Common myeloid progenitor, CD34-positive (primary cell): ENCODE results near the gene CDHR3.

Source experiments
- CTCF ChIA-PET: fragments of 350-600 bp; sonication (Branson Sonifier 250); formaldehyde crosslinking; loops from one replicate; lab custom pipeline; 2021; ENCODE audit warnings: antibody characterized with exemption; lab: Charles Lee
- POLR2A ChIA-PET: fragments of 350-600 bp; sonication (Branson Sonifier 250); formaldehyde crosslinking; loops from one replicate; lab custom pipeline; 2021; ENCODE audit warnings: antibody characterized with exemption; lab: Charles Lee
- DNase-seq, 3 donors: peaks; one replicate each; pipeline versions ENCODE4 v3.0.0 to v3.0.0-alpha.2; 2013
- H3K27ac ChIP-seq, 2 experiments: 1 replicate in 1 of 2; 2 replicates in 1 of 2; pipeline ENCODE4 v1.7.0; 2013; ENCODE audit warnings: inconsistent platforms in 2 of 2, low read length in 2 of 2, mild to moderate bottlenecking in 2 of 2, low read depth in 1 of 2, moderate library complexity in 1 of 2; ENCODE audit not compliant: severe bottlenecking in 2 of 2, insufficient read depth in 1 of 2, poor library complexity in 1 of 2
- H3K27me3 ChIP-seq, 5 experiments: replicated peaks in 2 of 5; 1 replicate in 3 of 5; 2 replicates in 2 of 5; pipeline versions ENCODE4 v1.6.1 to v1.7.0; 2013; ENCODE audit warnings: low read length in 4 of 5, mild to moderate bottlenecking in 2 of 5, moderate library complexity in 2 of 5, inconsistent platforms in 1 of 5; ENCODE audit not compliant: insufficient read depth in 5 of 5, control insufficient read depth in 4 of 5
- H3K36me3 ChIP-seq, 4 experiments: 1 replicate in 2 of 4; 2 replicates in 2 of 4; pipeline versions ENCODE4 v1.6.1 to v1.7.0; 2013; ENCODE audit warnings: low read length in 3 of 4, control low read depth in 1 of 4, mild to moderate bottlenecking in 1 of 4; ENCODE audit not compliant: control insufficient read depth in 4 of 4, insufficient read depth in 4 of 4
- H3K4me1 ChIP-seq, 4 experiments: 1 replicate in 3 of 4; 2 replicates in 1 of 4; pipeline versions ENCODE4 v1.6.1 to v1.7.1; 2013; ENCODE audit warnings: low read length in 3 of 4, mild to moderate bottlenecking in 3 of 4, control low read depth in 1 of 4, inconsistent platforms in 1 of 4, moderate library complexity in 1 of 4; ENCODE audit not compliant: control insufficient read depth in 4 of 4, insufficient read depth in 4 of 4; ENCODE audit errors: control extremely low read depth in 1 of 4
- H3K4me3 ChIP-seq, 7 experiments: 1 replicate in 4 of 7; 2 replicates in 3 of 7; pipeline versions ENCODE4 v1.5.1 to v1.7.0; 2013; ENCODE audit warnings: mild to moderate bottlenecking in 7 of 7, low read length in 6 of 7, moderate library complexity in 6 of 7, inconsistent platforms in 2 of 7, low read depth in 2 of 7, control low read depth in 1 of 7; ENCODE audit not compliant: insufficient read depth in 4 of 7, control insufficient read depth in 1 of 7; ENCODE audit errors: extremely low read depth in 1 of 7
- H3K9me3 ChIP-seq, 5 experiments: 1 replicate in 4 of 5; 2 replicates in 1 of 5; pipeline versions ENCODE4 v1.6.1 to v1.7.1; 2013; ENCODE audit warnings: low read length in 4 of 5, mild to moderate bottlenecking in 2 of 5, inconsistent platforms in 1 of 5, low read depth in 1 of 5, moderate library complexity in 1 of 5; ENCODE audit not compliant: control insufficient read depth in 4 of 5, insufficient read depth in 2 of 5; ENCODE audit errors: control extremely low read depth in 1 of 5
- WGBS: methylation state at CpG from one replicate; pipeline ENCODE4 v1.1.5; 2013; ENCODE audit not compliant: insufficient coverage; 5-methylcytosine and 5-hydroxymethylcytosine counted together

CDHR3 gene

GRCh38 chr7:106060394-106060920 is 97.4 kb downstream of the CDHR3 start:
- Histone ChIP-seq H3K36me3 (no peaks in the 10 kb centered on the region), H3K27ac (no peak overlapping the region), H3K4me3 (no peak overlapping the region), H3K4me1 (peaks cover 9 to 74% (median 57%) of the 10 kb centered on the region in 4 experiments), H3K9me3 (peaks cover 0 to 3% (median 0%) of the 10 kb centered on the region in 5 experiments), H3K27me3 (no peaks in the 10 kb centered on the region)
- no peak for DNase-seq
- ChIA-PET CTCF (interaction anchor here (0.6 to 8.7 kb wide), 10 partner anchors 9 to 109 kb away, joined by 3 to 176 read pairs (median 3); no protein-coding TSS in a partner anchor), POLR2A (no interaction called here)
- 86% methylated on average over 7 of the region's 7 CpGs for WGBS

- Histone ChIP-seq H3K9me3 (peaks cover 0 to 3% (median 0%) of the 10 kb centered on the region in 5 experiments), H3K4me3 (no peak overlapping the region), H3K4me1 (peaks cover 9 to 81% (median 62%) of the 10 kb centered on the region in 4 experiments), H3K36me3 (no peaks in the 10 kb centered on the region), H3K27me3 (no peaks in the 10 kb centered on the region), H3K27ac (no peak overlapping the region)
- POLR2A ChIA-PET: no interaction called here
- WGBS: 96% methylated on average over 7 of the region's 9 CpGs
- DNase-seq: no peak
- CTCF ChIA-PET: interaction anchor here (0.7 to 8.7 kb wide), 7 partner anchors 11 to 92 kb away, joined by 3 to 176 read pairs (median 3); no protein-coding TSS in a partner anchor
Measured at GRCh38 chr7:106061301-106061979, 98.4 kb downstream of the CDHR3 start.

- H3K27ac ChIP-seq: no peak overlapping the region
- DNase-seq: no peak
- H3K4me1 ChIP-seq: peaks cover 9 to 79% (median 62%) of the 10 kb centered on the region in 4 experiments
- WGBS: 97% methylated on average over 7 of the region's 7 CpGs
- H3K4me3 ChIP-seq: no peak overlapping the region
- no peaks in the 10 kb centered on the region for H3K27me3 ChIP-seq
- ChIA-PET POLR2A (no interaction called here), CTCF (interaction anchor here (1.1 to 8.7 kb wide), 3 partner anchors 57 to 92 kb away, joined by 3 to 176 read pairs (median 5); no protein-coding TSS in a partner anchor)
- H3K9me3 ChIP-seq: peaks cover 0 to 3% (median 0%) of the 10 kb centered on the region in 5 experiments
- no peaks in the 10 kb centered on the region for H3K36me3 ChIP-seq
Measured at GRCh38 chr7:106062006-106062405, 98.9 kb downstream of the CDHR3 start.

GRCh38 chr7:106062521-106062931 is 99.5 kb downstream of the CDHR3 start:
- DNase-seq: no peak
- Histone ChIP-seq H3K4me3 (no peak overlapping the region), H3K27ac (no peak overlapping the region), H3K4me1 (peaks cover 9 to 74% (median 56%) of the 10 kb centered on the region in 4 experiments), H3K27me3 (no peaks in the 10 kb centered on the region), H3K36me3 (no peaks in the 10 kb centered on the region), H3K9me3 (peaks cover 0 to 3% (median 0%) of the 10 kb centered on the region in 5 experiments)
- ChIA-PET POLR2A (no interaction called here), CTCF (interaction anchor here (8.7 kb wide), 1 partner anchor 91 kb away, joined by 176 read pairs; no protein-coding TSS in a partner anchor)
- 95% methylated on average over 2 of the region's 2 CpGs for WGBS

- DNase-seq: no peak
- Histone ChIP-seq H3K27ac (no peak overlapping the region), H3K4me3 (no peak overlapping the region), H3K27me3 (no peaks in the 10 kb centered on the region), H3K9me3 (peaks cover 0 to 3% (median 0%) of the 10 kb centered on the region in 5 experiments), H3K36me3 (no peaks in the 10 kb centered on the region), H3K4me1 (peaks cover 9 to 72% (median 53%) of the 10 kb centered on the region in 4 experiments)
- ChIA-PET POLR2A (interaction anchor here (0.6 kb wide), 1 partner anchor 201 kb away, joined by 3 read pairs; no protein-coding TSS in a partner anchor), CTCF (interaction anchor here (1.3 kb wide), 1 partner anchor 30 kb away, joined by 3 read pairs; no protein-coding TSS in a partner anchor)
- WGBS: 21% methylated on average over 4 of the region's 6 CpGs
Measured at GRCh38 chr7:106063024-106063423, 100.0 kb downstream of the CDHR3 start.

- no peaks in the 10 kb centered on the region for H3K27me3 ChIP-seq
- ChIA-PET POLR2A (no interaction called here), CTCF (interaction anchor here (0.8 to 1.3 kb wide), 2 partner anchors 16 to 29 kb away, joined by 3 read pairs; no protein-coding TSS in a partner anchor)
- peaks cover 9 to 72% (median 53%) of the 10 kb centered on the region in 4 experiments for H3K4me1 ChIP-seq
- H3K4me3 ChIP-seq: no peak overlapping the region
- 100% methylated on average over 1 of the region's 2 CpGs for WGBS
- no peak overlapping the region for H3K27ac ChIP-seq
- peaks cover 0 to 3% (median 0%) of the 10 kb centered on the region in 5 experiments for H3K9me3 ChIP-seq
- DNase-seq: no peak
- H3K36me3 ChIP-seq: no peaks in the 10 kb centered on the region
Measured at GRCh38 chr7:106063692-106064091, 100.6 kb downstream of the CDHR3 start.
